H9 (cell line): Measurements from ENCODE around the gene TEX19. TPM values are rescaled to one million over a fixed set of nuclear protein-coding genes. Genes with fewer than 3 reads are reported as not detected.

Experiments used
- DNase-seq: peaks from one replicate; pipeline ENCODE4 v3.0.0-alpha.2; 2017
- H2AFZ ChIP-seq: one replicate; pipeline ENCODE4 v1.6.1; 2013; ENCODE audit warnings: mild to moderate bottlenecking, low read length, control low read depth, moderate library complexity
- H2AK5ac ChIP-seq: 2 replicates; pipeline ENCODE4 v1.6.1; 2013; ENCODE audit warnings: low read length, control low read depth, mixed read lengths; ENCODE audit not compliant: insufficient read length
- H2BK120ac ChIP-seq: one replicate; pipeline ENCODE4 v1.6.1; 2013; ENCODE audit warnings: low read depth, mild to moderate bottlenecking, low read length, control low read depth, inconsistent platforms; ENCODE audit not compliant: poor library complexity, severe bottlenecking
- H2BK12ac ChIP-seq: 2 replicates; pipeline ENCODE4 v1.6.1; 2013; ENCODE audit warnings: low read length, control low read depth, mixed read lengths, low read depth; ENCODE audit not compliant: insufficient read length
- H2BK15ac ChIP-seq: 2 replicates; pipeline ENCODE4 v1.6.1; 2013; ENCODE audit warnings: low read depth, low read length, control low read depth
- H2BK20ac ChIP-seq: one replicate; pipeline ENCODE4 v1.6.1; 2013; ENCODE audit warnings: low read depth, mild to moderate bottlenecking, low read length, control low read depth, inconsistent platforms; ENCODE audit not compliant: poor library complexity, severe bottlenecking
- H2BK5ac ChIP-seq: 2 replicates; pipeline ENCODE4 v1.6.1; 2013; ENCODE audit warnings: low read length, control low read depth, mixed read lengths; ENCODE audit not compliant: insufficient read length
- H3K14ac ChIP-seq: 2 replicates; pipeline ENCODE4 v1.6.1; 2013; ENCODE audit warnings: low read length, control low read depth; ENCODE audit not compliant: insufficient read depth
- H3K18ac ChIP-seq: 2 replicates; pipeline ENCODE4 v1.6.1; 2013; ENCODE audit warnings: low read depth, mild to moderate bottlenecking, mixed read lengths, low read length, control low read depth; ENCODE audit not compliant: insufficient read length
- H3K23ac ChIP-seq: 2 replicates; pipeline ENCODE4 v1.6.1; 2013; ENCODE audit warnings: low read length, control low read depth, mixed read lengths, low read depth; ENCODE audit not compliant: insufficient read length
- H3K23me2 ChIP-seq: 2 replicates; pipeline ENCODE4 v1.6.1; 2013; ENCODE audit warnings: low read depth, mild to moderate bottlenecking, mixed read lengths, low read length, control low read depth; ENCODE audit not compliant: insufficient read length, poor library complexity, severe bottlenecking
- H3K27ac ChIP-seq: 2 replicates; pipeline ENCODE4 v1.5.1; 2013; ENCODE audit warnings: low read length, control low read depth, mixed read lengths, low read depth; ENCODE audit not compliant: insufficient read length
- H3K27me3 ChIP-seq: 2 replicates; pipeline ENCODE4 v1.6.1; 2013; ENCODE audit warnings: low read length, control low read depth, inconsistent platforms; ENCODE audit not compliant: insufficient read depth
- H3K4ac ChIP-seq: 2 replicates; pipeline ENCODE4 v1.6.1; 2013; ENCODE audit warnings: low read depth, mild to moderate bottlenecking, control low read depth, inconsistent platforms, low read length, moderate library complexity
- H3K4me1 ChIP-seq: 2 replicates; pipeline ENCODE4 v1.6.1; 2013; ENCODE audit warnings: low read length, control low read depth, inconsistent platforms; ENCODE audit not compliant: insufficient read depth
- H3K4me2 ChIP-seq: 2 replicates; pipeline ENCODE4 v1.6.1; 2013; ENCODE audit warnings: low read length, control low read depth, mixed read lengths; ENCODE audit not compliant: insufficient read length, insufficient read depth
- H3K56ac ChIP-seq: 2 replicates; pipeline ENCODE4 v1.6.1; 2013; ENCODE audit warnings: low read depth, mild to moderate bottlenecking, mixed read lengths, low read length, control low read depth; ENCODE audit not compliant: insufficient read length
- H3K79me1 ChIP-seq: 2 replicates; pipeline ENCODE4 v1.6.1; 2013; ENCODE audit warnings: low read depth, mild to moderate bottlenecking, moderate library complexity, low read length, control low read depth, inconsistent platforms; ENCODE audit not compliant: insufficient read depth, poor library complexity, severe bottlenecking
- H3K79me2 ChIP-seq: 2 replicates; pipeline ENCODE4 v1.6.1; 2013; ENCODE audit warnings: low read length, control low read depth, inconsistent platforms; ENCODE audit not compliant: insufficient read depth
- H3K9ac ChIP-seq: 2 replicates; pipeline ENCODE4 v1.6.1; 2013; ENCODE audit warnings: low read length, control low read depth, mixed read lengths; ENCODE audit not compliant: insufficient read length; ENCODE audit errors: extremely low read depth
- H3K9me3 ChIP-seq: one replicate; pipeline ENCODE4 v1.6.1; 2013; ENCODE audit warnings: low read depth, low read length, inconsistent platforms; ENCODE audit not compliant: control insufficient read depth
- H3T11ph ChIP-seq: one replicate; pipeline ENCODE4 v1.6.1; 2013; ENCODE audit warnings: mild to moderate bottlenecking, low read length, control low read depth, inconsistent platforms
- H4K20me1 ChIP-seq: one replicate; pipeline ENCODE4 v1.6.1; 2013; ENCODE audit not compliant: control insufficient read depth, insufficient read length, insufficient read depth
- H4K5ac ChIP-seq: 2 replicates; pipeline ENCODE4 v1.6.1; 2013; ENCODE audit warnings: low read depth, mild to moderate bottlenecking, mixed read lengths, low read length, control low read depth; ENCODE audit not compliant: insufficient read length
- H4K8ac ChIP-seq: replicated peaks from 2 replicates; pipeline ENCODE4 v1.6.1; 2013; ENCODE audit warnings: low read length, control low read depth, mixed read lengths, low read depth; ENCODE audit not compliant: insufficient read length
- H4K91ac ChIP-seq: 2 replicates; pipeline ENCODE4 v1.6.1; 2013; ENCODE audit warnings: low read depth, mild to moderate bottlenecking, moderate library complexity, mixed read lengths, low read length, control low read depth; ENCODE audit not compliant: insufficient read length
- H3K27ac Mint-ChIP-seq, 3 experiments: 2 replicates in 2 of 3; 3 replicates in 1 of 3; pipeline ENCODE4 v1.8.0; 2020 to 2021; ENCODE audit warnings: mixed read lengths in 3 of 3, mild to moderate bottlenecking in 1 of 3, moderate library complexity in 1 of 3
- H3K27me3 Mint-ChIP-seq: 2 replicates; pipeline ENCODE4 v1.8.0; 2021; ENCODE audit warnings: low read depth, mild to moderate bottlenecking, moderate library complexity, mixed read lengths
- H3K36me3 Mint-ChIP-seq, 3 experiments: 2 replicates in 2 of 3; 3 replicates in 1 of 3; pipeline ENCODE4 v1.8.0; 2020 to 2021; ENCODE audit warnings: low read depth in 3 of 3, mixed read lengths in 3 of 3; ENCODE audit not compliant: insufficient read depth in 1 of 3
- H3K4me1 Mint-ChIP-seq, 2 experiments: 2 replicates each; pipeline ENCODE4 v1.8.0; 2020; ENCODE audit warnings: mixed read lengths in 2 of 2
- H3K4me3 Mint-ChIP-seq, 2 experiments: 2 replicates in 1 of 2; 3 replicates in 1 of 2; pipeline ENCODE4 v1.8.0; 2020 to 2021; ENCODE audit warnings: mild to moderate bottlenecking in 2 of 2, mixed read lengths in 2 of 2, moderate library complexity in 1 of 2
- H3K9me3 Mint-ChIP-seq, 2 experiments: 2 replicates in 1 of 2; 3 replicates in 1 of 2; pipeline ENCODE4 v1.8.0; 2020; ENCODE audit warnings: mild to moderate bottlenecking in 2 of 2, mixed read lengths in 2 of 2, moderate library complexity in 1 of 2
- WGBS: extraction: QIAGEN DNeasy Blood & Tissue Kit; methylation state at CpG from one replicate; pipeline ENCODE4 v1.1.7; 2013; ENCODE audit warnings: missing lambda C conversion rate, low lambda C conversion rate, mixed read lengths; ENCODE audit not compliant: insufficient read length; ENCODE audit errors: extremely low coverage; 5-methylcytosine and 5-hydroxymethylcytosine counted together
- total RNA-seq: library from RNA; stranded (reverse); gene quantifications from 2 replicates; pipeline ENCODE4 v1.2.1, GENCODE V29; 2021
- TF ChIP-seq, protein P1 (sequence below): fragments of 200-600 bp; sonication (generic); conservative IDR thresholded peaks from 3 replicates; pipeline ENCODE4 v1.8.0; 2021; ENCODE audit warnings: antibody characterized with exemption, mild to moderate bottlenecking

Gene TEX19
- total RNA-seq, 1 experiment from 2014 or later: 1.4 TPM

GRCh38 chr17:82377924-82378740 lies 19.1 kb downstream of the TEX19 start:
- Histone ChIP-seq H3K56ac (no peak overlapping the region), H3K27me3 (no peaks in the 10 kb centered on the region; the same call in 1 of the 2 replicates), H2AK5ac (no peak overlapping the region), H2BK120ac (no peak overlapping the region), H2BK20ac (no peak overlapping the region), H3K23me2 (no peaks in the 10 kb centered on the region), H3K23ac (no peak overlapping the region), H4K91ac (no peak overlapping the region), H4K8ac (no peak overlapping the region), H3K27ac (no peak overlapping the region), H3K18ac (no peak overlapping the region), H2AFZ (no peak overlapping the region), H3K4ac (no peak overlapping the region), H3K9ac (no peak overlapping the region), H3K79me2 (no peaks in the 10 kb centered on the region), H2BK15ac (no peak overlapping the region), H2BK12ac (no peak overlapping the region), H4K20me1 (no peaks in the 10 kb centered on the region), H3T11ph (no peak overlapping the region), H3K9me3 (no peaks in the 10 kb centered on the region), H3K4me2 (no peak overlapping the region), H3K4me1 (no peaks in the 10 kb centered on the region), H2BK5ac (no peak overlapping the region), H3K14ac (no peak overlapping the region), H3K79me1 (no peaks in the 10 kb centered on the region), H4K5ac (no peak overlapping the region)
- Mint-ChIP-seq H3K9me3 (no peaks in the 10 kb centered on the region), H3K4me3 (no peak overlapping the region), H3K27me3 (peaks cover 24% of the 10 kb centered on the region), H3K4me1 (peaks cover 3 to 8% of the 10 kb centered on the region in 2 experiments), H3K27ac (no peak overlapping the region), H3K36me3 (no peaks in the 10 kb centered on the region)
- TF ChIP-seq, protein P1, sequence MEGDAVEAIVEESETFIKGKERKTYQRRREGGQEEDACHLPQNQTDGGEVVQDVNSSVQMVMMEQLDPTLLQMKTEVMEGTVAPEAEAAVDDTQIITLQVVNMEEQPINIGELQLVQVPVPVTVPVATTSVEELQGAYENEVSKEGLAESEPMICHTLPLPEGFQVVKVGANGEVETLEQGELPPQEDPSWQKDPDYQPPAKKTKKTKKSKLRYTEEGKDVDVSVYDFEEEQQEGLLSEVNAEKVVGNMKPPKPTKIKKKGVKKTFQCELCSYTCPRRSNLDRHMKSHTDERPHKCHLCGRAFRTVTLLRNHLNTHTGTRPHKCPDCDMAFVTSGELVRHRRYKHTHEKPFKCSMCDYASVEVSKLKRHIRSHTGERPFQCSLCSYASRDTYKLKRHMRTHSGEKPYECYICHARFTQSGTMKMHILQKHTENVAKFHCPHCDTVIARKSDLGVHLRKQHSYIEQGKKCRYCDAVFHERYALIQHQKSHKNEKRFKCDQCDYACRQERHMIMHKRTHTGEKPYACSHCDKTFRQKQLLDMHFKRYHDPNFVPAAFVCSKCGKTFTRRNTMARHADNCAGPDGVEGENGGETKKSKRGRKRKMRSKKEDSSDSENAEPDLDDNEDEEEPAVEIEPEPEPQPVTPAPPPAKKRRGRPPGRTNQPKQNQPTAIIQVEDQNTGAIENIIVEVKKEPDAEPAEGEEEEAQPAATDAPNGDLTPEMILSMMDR: no peak
- DNase-seq: no peak
- WGBS: no CpG with 5 or more reads among the region's 31 CpGs
